SK-N-SH (cell line): ENCODE results near the gene ITSN2. TPM values are rescaled to one million over a fixed set of nuclear protein-coding genes. Genes with fewer than 3 reads are reported as not detected.

Experiments used
- CTCF ChIA-PET: fragments of 300-600, 350-600 bp; formaldehyde crosslinking; extraction: SDS; loops from one replicate; lab custom pipeline; 2021; lab: Yijun Ruan, JAX
- POLR2A ChIA-PET: fragments of 350-600 bp; sonication (Branson Sonifier 250); formaldehyde crosslinking; extraction: SDS; loops from one replicate; lab custom pipeline; 2020; ENCODE audit warnings: antibody characterized with exemption, inconsistent platforms; lab: Yijun Ruan, JAX
- DNase-seq: peaks from one replicate; pipeline ENCODE4 v3.0.0; 2012
- H2AFZ ChIP-seq: fragments of 200-600 bp; sonication (generic); 2 replicates; pipeline ENCODE4 v1.8.1; 2016; ENCODE audit warnings: antibody characterized with exemption, mild to moderate bottlenecking, low read depth
- H3F3A ChIP-seq: fragments of 200-600 bp; sonication (generic); replicated peaks from 2 replicates; pipeline ENCODE3; 2016; ENCODE audit warnings: antibody characterized with exemption, mild to moderate bottlenecking; ENCODE audit not compliant: insufficient read depth
- H3K27ac ChIP-seq, 2 experiments: fragments of 200-500 bp in 1 of 2; fragments of 200-600 bp in 1 of 2; sonication (Bioruptor generic) in 1 of 2; sonication (generic), shearing (Covaris generic) in 1 of 2; 2 replicates each; pipeline versions ENCODE4 v1.5.1 to v1.6.1; 2014 to 2016; ENCODE audit warnings: low read depth in 2 of 2, inconsistent platforms in 1 of 2, low read length in 1 of 2, mild to moderate bottlenecking in 1 of 2, mixed read lengths in 1 of 2
- H3K27me3 ChIP-seq: fragments of 200-600 bp; sonication (generic), shearing (Covaris generic); 2 replicates; pipeline ENCODE4 v1.6.1; 2016; ENCODE audit warnings: mixed run types; ENCODE audit not compliant: insufficient read depth
- H3K36me3 ChIP-seq, 2 experiments: fragments of 200-500 bp in 1 of 2; fragments of 200-600 bp in 1 of 2; sonication (Bioruptor generic) in 1 of 2; sonication (generic) in 1 of 2; replicated peaks in 1 of 2; 2 replicates each; pipeline versions ENCODE3 to v1.5.1; 2014 to 2016; ENCODE audit warnings: low read length in 1 of 2, mild to moderate bottlenecking in 1 of 2; ENCODE audit not compliant: insufficient read depth in 2 of 2, control insufficient read depth in 1 of 2
- H3K4me1 ChIP-seq, 2 experiments: fragments of 200-500 bp in 1 of 2; fragments of 200-600 bp in 1 of 2; sonication (Bioruptor generic) in 1 of 2; sonication (generic), shearing (Covaris generic) in 1 of 2; 2 replicates each; pipeline versions ENCODE4 v1.5.1 to v1.6.1; 2014 to 2016; ENCODE audit warnings: low read depth in 1 of 2, low read length in 1 of 2, mixed run types in 1 of 2; ENCODE audit not compliant: insufficient read depth in 2 of 2, control insufficient read depth in 1 of 2
- H3K4me2 ChIP-seq: fragments of 200-600 bp; sonication (generic), shearing (Covaris generic); 2 replicates; pipeline ENCODE4 v1.6.1; 2017; ENCODE audit warnings: mixed run types
- H3K4me3 ChIP-seq, 2 experiments: fragments of 200-500 bp in 1 of 2; fragments of 200-600 bp in 1 of 2; sonication (Bioruptor generic) in 1 of 2; sonication (generic), shearing (Covaris generic) in 1 of 2; 2 replicates each; pipeline versions ENCODE4 v1.5.1 to v1.8.1; 2014 to 2016; ENCODE audit warnings: low read depth in 2 of 2, inconsistent platforms in 1 of 2, low read length in 1 of 2, mild to moderate bottlenecking in 1 of 2, mixed read lengths in 1 of 2, moderate library complexity in 1 of 2
- H3K79me2 ChIP-seq: fragments of 200-600 bp; sonication (generic); 2 replicates; pipeline ENCODE4 v1.8.1; 2017; ENCODE audit warnings: mild to moderate bottlenecking; ENCODE audit not compliant: insufficient read depth
- H3K9ac ChIP-seq: fragments of 200-600 bp; sonication (generic); 2 replicates; pipeline ENCODE4 v1.6.1; 2017; ENCODE audit warnings: mixed run types
- H3K9me2 ChIP-seq: fragments of 200-600 bp; sonication (generic); 2 replicates; pipeline ENCODE4 v1.6.1; 2017; ENCODE audit warnings: mixed run types
- H3K9me3 ChIP-seq: fragments of 200-600 bp; sonication (generic); 2 replicates; pipeline ENCODE4 v1.6.1; 2017; ENCODE audit warnings: mixed run types, mild to moderate bottlenecking, moderate library complexity
- H4K20me1 ChIP-seq: fragments of 200-600 bp; sonication (generic); 2 replicates; pipeline ENCODE4 v1.6.1; 2017; ENCODE audit warnings: mild to moderate bottlenecking, mixed run types; ENCODE audit not compliant: insufficient read depth
- CHD2 ChIP-seq: fragments of 150-350 bp; IDR thresholded peaks from 2 replicates; pipeline ENCODE4 v1.6.1; 2018; ENCODE audit warnings: low read length; ENCODE audit not compliant: partially characterized antibody
- GATA2 ChIP-seq: sonication (generic); formaldehyde crosslinking; IDR thresholded peaks from 2 replicates; pipeline ENCODE4 v1.5.0; 2020; ENCODE audit warnings: mild to moderate bottlenecking, missing genetic modification reagents
- IRF3 ChIP-seq: fragments of 150-350 bp; IDR thresholded peaks from 2 replicates; pipeline ENCODE4 v1.6.1; 2016; ENCODE audit warnings: mild to moderate bottlenecking, low read depth, low read length
- MAX ChIP-seq: IDR thresholded peaks from 2 replicates; pipeline ENCODE4 v1.4.0; 2012; ENCODE audit warnings: low read depth
- MXI1 ChIP-seq: IDR thresholded peaks from 2 replicates; pipeline ENCODE4 v1.6.1; 2012; ENCODE audit warnings: mild to moderate bottlenecking, low read depth, low read length, improper control_type of control experiment
- RAD21 ChIP-seq: IDR thresholded peaks from 2 replicates; pipeline ENCODE4 v1.6.1; 2012; ENCODE audit warnings: mild to moderate bottlenecking, low read length
- RCOR1 ChIP-seq: fragments of 150-350 bp; IDR thresholded peaks from 2 replicates; pipeline ENCODE4 v1.6.1; 2017; ENCODE audit warnings: antibody characterized with exemption, low read length
- REST ChIP-seq: IDR thresholded peaks from 2 replicates; pipeline ENCODE4 v1.6.1; 2012; ENCODE audit warnings: mild to moderate bottlenecking, low read depth, low read length, moderate library complexity
- SMC3 ChIP-seq: IDR thresholded peaks from 2 replicates; pipeline ENCODE4 v1.6.1; 2012; ENCODE audit warnings: low read depth, low read length, improper control_type of control experiment
- TAF1 ChIP-seq: IDR thresholded peaks from 2 replicates; pipeline ENCODE4 v1.6.1; 2012; ENCODE audit warnings: low read depth, mild to moderate bottlenecking, low read length, moderate library complexity, borderline replicate concordance
- whole genome bisulfite sequencing: methylation state at CpG from one replicate; pipeline ENCODE4 v1.1.6; 2017; ENCODE audit warnings: low lambda C conversion rate; 5-methylcytosine and 5-hydroxymethylcytosine counted together
- polyA plus RNA-seq, 3 experiments: library from polyadenylated mRNA; depleted of rRNA; stranded (reverse); fragments of >200 nt; gene quantifications; 2 replicates each; pipeline ENCODE4 v1.2.3, GENCODE V29; 2012
- TF ChIP-seq, protein P1 (sequence below): fragments of 200-600 bp; sonication (generic); IDR thresholded peaks from 2 replicates; pipeline ENCODE4 v1.6.1; 2017; ENCODE audit warnings: antibody characterized with exemption, mild to moderate bottlenecking, moderate library complexity

The ITSN2 gene
- polyA plus RNA-seq, 1 of the 3 experiments (the other 2 are of a cell fraction), result 11.9 TPM

DNA sequence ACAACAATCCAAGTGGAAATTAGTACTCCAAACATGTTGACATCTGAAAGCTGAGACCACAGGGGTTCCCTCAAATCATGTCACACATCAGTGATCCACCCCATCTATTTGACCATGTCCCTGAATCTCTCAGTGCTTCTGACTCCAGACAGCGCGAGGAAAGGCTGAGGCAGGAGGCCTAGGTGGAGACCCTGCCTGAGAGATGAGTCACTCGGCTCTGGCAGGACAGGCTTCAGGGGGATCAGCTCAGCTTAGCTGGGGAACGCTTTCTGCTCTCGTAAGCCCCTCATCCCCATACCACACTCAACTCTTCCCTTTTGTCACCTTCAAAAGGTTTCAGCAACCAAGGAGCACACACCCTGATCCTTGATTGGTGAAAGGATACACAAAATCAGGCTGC lies 191.3 kb downstream of the ITSN2 start (continued):
- no peak for TF ChIP-seq REST

DNA sequence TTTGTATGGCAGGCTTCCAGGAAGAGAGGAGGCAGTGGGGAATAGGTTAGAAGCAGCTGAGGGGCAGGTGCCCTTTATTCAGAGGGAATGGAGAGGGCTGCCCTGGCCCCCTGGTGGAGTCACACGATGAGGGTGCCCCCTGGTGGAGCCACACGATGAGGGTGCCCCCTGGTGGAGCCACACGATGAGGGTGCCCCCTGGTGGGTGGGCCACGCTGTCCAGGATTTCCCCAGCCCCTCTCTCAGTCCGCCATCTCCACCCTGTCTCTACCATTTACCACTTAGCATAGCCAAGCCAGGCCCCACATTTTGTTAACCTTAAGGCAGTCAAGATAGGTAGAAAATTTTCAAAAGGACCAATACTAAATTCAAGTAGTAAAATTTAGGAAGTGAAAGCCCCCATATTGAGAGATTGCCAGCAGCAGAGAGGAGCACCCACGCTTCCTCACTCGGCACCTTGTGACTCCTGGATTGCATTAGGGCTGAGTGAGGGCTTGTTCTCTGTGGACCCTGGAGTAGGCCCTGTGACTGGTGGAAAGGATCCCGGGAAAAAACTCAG lies 195.8 kb downstream of the ITSN2 start:
- ChIA-PET CTCF (interaction anchor here (0.6 to 1.4 kb wide), 4 partner anchors 9 to 1867 kb away, joined by 3 to 7 read pairs (median 3); no protein-coding TSS in a partner anchor), POLR2A (interaction anchor here (1.0 kb wide), 1 partner anchor 80 kb away, joined by 3 read pairs; no protein-coding TSS in a partner anchor)
- H3K4me3 ChIP-seq, result no peak overlapping the region
- H3F3A ChIP-seq, result no peaks in the 10 kb centered on the region
- H3K4me2 ChIP-seq, result no peak overlapping the region
- WGBS, result 77% methylated on average over 8 of the region's 8 CpGs
- no peak overlapping the region for H3K9ac ChIP-seq
- peak; percentile 67 for DNase-seq
- no peaks in the 10 kb centered on the region for H4K20me1 ChIP-seq
- no peaks in the 10 kb centered on the region for H3K79me2 ChIP-seq
- H3K27ac ChIP-seq, result no peak overlapping the region
- no peaks in the 10 kb centered on the region for H3K27me3 ChIP-seq
- no peaks in the 10 kb centered on the region for H3K9me2 ChIP-seq
- no peak overlapping the region for H2AFZ ChIP-seq
- H3K36me3 ChIP-seq, result peaks cover 0 to 4% of the 10 kb centered on the region in 2 experiments
- H3K9me3 ChIP-seq, result no peaks in the 10 kb centered on the region
- no peaks in the 10 kb centered on the region for H3K4me1 ChIP-seq
- TF ChIP-seq SMC3 (peak; percentile 55), GATA2 (CRISPR knock-in tag) (no peak), TAF1 (no peak), CHD2 (no peak), MXI1 (no peak), RAD21 (peak; percentile 50), IRF3 (no peak), MAX (no peak), REST (no peak), RCOR1 (no peak)
- TF ChIP-seq, protein P1, sequence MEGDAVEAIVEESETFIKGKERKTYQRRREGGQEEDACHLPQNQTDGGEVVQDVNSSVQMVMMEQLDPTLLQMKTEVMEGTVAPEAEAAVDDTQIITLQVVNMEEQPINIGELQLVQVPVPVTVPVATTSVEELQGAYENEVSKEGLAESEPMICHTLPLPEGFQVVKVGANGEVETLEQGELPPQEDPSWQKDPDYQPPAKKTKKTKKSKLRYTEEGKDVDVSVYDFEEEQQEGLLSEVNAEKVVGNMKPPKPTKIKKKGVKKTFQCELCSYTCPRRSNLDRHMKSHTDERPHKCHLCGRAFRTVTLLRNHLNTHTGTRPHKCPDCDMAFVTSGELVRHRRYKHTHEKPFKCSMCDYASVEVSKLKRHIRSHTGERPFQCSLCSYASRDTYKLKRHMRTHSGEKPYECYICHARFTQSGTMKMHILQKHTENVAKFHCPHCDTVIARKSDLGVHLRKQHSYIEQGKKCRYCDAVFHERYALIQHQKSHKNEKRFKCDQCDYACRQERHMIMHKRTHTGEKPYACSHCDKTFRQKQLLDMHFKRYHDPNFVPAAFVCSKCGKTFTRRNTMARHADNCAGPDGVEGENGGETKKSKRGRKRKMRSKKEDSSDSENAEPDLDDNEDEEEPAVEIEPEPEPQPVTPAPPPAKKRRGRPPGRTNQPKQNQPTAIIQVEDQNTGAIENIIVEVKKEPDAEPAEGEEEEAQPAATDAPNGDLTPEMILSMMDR, result peak; percentile 61
